Measurements from ENCODE around the gene FBN3. TPM values are rescaled to one million over a fixed set of nuclear protein-coding genes. Genes with fewer than 3 reads are reported as not detected.
"Not testable (repeated sequence)": the region's sequence is repeated elsewhere in the genome, so short reads cannot be mapped to it uniquely, and the experiment has no call there.

Gene FBN3
- total RNA-seq, 1 donor from 2014 or later = 0.63 TPM

DNA sequence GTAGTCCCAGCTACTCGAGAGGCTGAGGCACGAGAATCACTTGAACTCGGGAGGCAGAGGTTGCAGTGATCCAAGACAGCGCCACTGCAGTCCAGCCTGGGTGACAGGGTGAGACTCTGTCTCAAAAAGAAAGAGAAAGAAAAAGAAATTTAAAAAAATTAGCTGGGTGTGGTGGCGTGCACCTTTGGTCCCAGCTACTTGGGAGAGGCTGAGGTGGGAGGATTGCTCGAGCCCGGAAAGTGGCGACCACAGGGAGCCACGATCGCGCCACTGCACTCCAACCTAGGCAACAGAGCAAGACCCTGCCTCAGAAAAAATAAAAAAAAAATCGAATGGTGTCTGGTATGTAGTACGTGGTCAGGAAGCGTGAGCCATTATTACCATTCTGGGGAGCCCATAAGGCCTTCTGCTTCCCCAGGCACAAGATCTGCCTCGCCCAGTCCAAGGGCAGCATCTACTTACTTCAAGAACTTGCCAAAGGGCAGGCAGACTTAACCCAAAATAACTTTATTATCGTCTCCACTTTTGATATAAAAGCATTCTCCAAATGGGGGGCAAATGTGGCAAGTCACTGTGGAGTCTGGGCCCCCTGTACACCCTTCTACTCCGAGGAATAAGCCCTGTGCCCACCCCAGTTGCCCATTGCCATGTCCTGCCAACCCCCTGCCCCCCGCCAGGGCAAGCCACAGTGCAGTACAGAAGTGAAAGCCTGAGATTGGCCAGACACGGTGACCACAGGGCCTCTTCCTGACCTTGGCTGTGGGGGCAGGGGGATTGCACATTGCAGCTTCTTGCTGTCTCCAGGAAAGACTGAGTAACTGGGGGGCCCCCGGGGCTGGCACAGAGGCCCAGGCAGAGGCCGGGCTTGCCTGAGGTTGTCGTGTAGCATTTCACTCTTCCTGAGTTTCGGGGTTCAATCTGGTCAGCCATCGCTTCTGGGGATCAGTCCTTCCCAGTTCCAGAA lies 84.2 kb downstream of the FBN3 start:
- ATAC-seq = no peak
- no peak for DNase-seq (ENCODE audit: low spot score)

DNA sequence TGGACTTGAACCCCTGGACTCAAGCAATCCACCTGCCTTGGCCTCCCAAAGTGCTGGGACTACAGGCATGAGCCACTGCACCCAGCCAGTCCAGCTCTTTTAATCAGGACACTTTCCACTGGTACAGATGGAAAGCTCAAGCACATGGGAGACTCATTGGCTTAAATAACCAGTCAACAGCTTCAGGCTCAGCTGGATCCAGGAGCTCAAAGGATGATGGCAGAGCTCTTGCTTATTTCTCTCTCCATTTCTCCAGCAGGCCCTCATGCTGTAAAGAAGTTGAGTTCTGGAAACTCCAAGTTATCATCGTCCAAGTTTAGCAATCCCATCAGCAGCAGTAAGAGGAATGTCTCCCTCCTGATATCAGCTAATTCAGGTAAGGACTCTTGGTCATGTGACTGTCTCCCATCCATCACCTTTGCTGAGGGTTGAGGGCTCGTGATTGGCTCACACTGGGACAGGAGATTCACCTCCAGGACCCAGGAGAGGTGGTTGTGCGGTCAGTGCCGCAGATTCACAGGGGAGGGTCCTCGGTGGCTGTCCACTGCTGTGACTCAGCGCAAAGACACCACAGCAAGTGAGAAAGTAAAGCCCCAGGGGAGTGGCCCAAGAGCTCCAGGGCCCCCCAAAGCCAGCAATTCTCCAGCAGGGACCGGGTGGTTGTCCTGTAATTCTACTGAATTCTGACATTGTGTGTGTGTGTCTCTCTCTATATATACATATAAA lies 91.7 kb downstream of the FBN3 start:
- DNase-seq (ENCODE audit: low spot score) (no peak), ATAC-seq (no peak)

DNA sequence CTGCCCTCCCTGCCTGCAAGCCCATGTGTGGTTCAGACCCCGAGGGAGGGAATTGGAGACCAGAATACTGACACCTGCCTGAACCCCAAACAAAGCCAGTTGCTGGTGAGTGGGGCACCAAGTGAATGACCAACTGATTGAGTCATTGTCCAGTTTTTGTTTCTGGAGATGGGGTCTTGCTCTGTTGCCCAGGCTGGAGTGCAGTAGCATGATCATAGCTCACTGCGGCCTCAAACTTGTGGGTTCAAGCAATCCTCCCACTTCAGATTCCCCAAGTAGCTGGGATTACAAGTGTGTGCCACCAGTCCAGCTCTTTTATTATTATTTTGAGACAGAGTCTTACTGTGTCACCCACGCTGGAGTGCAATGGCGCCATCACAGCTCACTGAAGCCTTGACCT lies 92.9 kb downstream of the FBN3 start:
- ATAC-seq = no peak
- no peak for DNase-seq (ENCODE audit: low spot score)

DNA sequence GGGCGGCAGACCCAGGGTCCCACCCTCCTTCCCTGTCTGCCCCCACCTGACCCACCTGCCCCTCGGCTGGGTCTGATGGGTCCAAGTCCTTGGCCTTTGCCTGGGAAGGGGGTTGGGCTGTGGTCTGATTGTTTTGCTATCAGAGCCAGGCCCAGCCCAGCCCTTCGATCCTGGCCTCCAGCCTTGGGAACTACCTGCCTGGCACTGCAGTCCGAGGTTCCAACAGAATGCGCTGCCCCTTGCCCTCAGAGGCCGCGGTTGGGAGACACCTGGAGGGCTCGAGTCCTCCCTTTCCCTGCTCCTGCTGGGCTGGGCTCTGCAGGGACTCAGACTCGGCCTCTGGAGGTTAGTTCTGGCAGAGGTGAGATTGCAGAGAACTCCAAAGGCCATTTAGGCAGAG lies 95.2 kb downstream of the FBN3 start:
- DNase-seq (ENCODE audit: low spot score) = peak; percentile 82
- ATAC-seq = peak; percentile 89

DNA sequence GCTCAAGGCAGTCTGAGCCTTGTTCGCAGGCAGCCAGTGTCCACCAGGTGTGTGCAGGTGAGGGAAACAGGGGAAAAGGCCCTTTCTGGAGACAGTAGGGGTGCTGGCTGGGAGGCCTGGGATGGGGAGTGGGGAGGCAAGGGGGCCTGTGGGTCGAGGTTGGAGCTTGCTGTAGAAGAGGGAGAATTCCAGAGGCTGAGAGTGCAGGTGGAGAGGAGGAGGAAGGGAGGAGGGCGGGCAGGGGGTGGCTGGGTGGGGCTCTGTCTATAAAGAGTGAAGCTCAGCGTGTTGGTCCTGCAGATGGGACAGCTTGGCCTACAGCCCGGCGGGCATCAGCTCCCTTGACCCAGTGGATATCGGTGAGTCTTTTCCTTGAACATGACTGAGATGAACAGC lies 96.9 kb downstream of the FBN3 start, which contains the start of gene CCL25:
CCL25 (plus strand) TSS at position 297 of the 396 bp plus-strand sequence. CDS start 290 bp downstream, outside the sequence.
- no peak for ATAC-seq

DNA sequence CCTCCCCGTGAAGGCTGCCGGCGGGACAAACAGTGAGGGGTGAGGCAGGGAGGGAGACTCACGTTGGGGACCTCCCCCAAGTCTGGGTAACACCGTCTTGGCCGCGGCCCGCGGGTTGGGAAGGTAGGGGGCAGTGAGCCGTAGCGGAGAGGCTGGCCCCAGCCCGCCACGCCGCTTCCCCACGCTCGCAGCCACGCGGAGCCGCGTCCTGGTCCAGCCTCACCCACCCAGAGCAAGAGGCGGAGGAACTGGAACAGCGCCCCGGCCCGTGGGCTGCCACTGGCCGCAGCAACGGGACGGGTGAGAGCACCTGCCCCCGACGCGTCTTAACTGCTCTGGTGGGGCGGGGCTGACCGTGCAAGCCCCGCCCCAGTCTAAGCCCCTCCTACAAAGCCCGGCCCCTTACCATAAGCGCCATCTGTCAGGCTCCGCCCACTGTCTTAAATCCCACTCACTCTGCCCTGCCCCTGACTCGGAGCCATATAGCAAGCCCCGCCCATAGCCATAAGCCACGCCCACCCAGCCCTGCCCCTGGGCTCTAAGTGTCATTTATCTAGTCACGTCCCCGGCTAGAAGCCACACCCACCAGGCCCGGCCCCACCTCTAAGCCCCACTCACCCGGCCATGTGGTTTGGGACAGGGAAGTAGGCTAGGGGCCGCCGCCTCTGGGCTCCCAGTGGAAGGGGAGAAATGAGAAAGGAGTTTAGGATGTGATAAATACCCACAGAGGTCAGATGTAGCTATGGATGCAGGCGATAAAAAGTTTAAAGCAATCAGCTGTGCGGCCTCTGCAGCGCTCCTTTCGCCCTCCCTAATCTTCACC lies 98.9 kb downstream of the FBN3 start:
- DNase-seq (ENCODE audit: low spot score) (peak; percentile 75), ATAC-seq (peak; percentile 76)

More for the DNA sequence above, 96.9 kb downstream of the FBN3 start, which contains the start of gene CCL25:
- DNase-seq (ENCODE audit: low spot score) = no peak

DNA sequence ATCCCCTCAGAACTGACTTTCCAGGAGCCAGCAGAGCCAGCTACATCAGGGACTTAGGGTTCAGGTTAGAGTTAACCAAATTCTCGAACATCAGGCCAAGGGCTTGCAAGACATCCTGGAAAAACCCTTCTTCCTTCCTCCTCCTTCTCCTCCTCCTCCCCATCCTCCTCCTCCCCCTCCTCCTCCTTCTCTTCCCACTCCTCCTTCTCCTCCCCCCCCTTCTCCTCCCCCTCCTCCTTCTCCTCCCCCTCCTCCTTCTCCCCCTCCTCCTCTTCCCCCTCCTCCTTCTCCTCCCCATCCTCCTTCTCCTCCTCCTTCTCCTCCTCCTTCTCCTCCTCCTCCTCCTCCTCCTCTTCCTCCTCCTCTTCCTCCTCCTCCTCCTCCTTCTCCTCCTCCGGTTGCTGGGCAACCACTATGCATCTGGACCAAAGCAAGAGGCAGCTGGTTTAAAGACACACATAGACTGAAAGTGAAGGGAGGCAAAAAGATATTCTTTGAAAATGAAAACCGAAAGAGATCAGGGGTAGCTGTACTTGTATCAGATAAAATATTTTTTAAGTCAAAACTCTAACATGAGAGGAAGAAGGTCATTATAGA lies 102.7 kb downstream of the FBN3 start:
- ATAC-seq = no peak

DNA sequence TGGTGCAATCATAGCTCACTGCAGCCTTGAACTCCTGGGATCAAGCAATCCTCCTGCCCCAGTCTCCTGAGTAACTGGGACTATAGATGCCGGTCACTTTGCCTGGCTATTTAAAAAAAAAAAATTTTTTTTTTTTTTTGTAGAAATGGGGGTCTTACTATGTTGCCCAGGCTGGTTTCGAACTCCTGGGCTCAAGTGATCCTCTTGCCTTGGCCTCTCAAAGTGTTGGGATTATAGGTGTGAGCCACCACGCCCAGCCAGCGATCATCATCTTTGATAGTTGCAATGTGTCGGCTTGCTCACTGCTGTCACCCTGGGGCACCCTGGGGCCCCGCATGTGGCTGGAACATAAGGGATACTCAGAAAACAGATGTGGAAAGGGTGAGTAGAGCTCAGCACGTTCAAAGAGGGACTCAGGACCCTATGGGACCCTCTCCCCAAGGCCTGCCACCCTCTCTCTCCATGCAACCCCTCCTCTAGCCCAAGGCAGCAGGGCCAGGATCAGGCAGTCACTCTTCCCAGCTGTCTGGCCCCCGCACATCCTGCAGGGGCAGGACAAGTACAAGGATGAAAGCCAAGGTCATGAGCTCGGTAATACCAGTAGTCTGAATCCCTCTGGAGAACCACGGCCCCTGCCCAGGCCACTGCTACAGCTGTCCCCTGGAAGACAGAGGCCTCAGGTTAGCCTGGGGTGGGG lies 103.4 kb downstream of the FBN3 start:
- ATAC-seq = no peak
- DNase-seq (ENCODE audit: low spot score) = no peak

More for the DNA sequence above, 102.7 kb downstream of the FBN3 start:
- no peak for DNase-seq (ENCODE audit: low spot score)

DNA sequence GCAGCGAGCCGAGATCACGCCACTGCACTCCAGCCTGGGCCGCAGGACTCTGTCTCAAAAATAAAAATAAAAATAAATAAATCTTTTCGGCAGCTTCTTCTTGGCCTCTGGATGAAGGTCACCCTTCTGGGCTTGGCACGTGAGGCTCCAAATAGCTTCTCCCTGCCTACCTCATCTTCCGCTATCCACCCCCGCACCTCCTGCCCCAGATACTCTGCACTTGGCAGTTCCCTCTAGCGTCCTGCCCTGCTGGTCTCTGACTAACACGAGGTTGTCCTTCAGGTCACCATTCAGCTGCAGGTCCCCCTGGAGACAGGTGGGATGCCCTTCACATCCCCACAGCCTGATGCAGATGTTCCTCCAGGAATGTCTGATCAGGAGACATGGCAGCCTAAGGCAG lies 105.4 kb downstream of the FBN3 start:
- ATAC-seq = no peak
- DNase-seq (ENCODE audit: low spot score) = no peak

DNA sequence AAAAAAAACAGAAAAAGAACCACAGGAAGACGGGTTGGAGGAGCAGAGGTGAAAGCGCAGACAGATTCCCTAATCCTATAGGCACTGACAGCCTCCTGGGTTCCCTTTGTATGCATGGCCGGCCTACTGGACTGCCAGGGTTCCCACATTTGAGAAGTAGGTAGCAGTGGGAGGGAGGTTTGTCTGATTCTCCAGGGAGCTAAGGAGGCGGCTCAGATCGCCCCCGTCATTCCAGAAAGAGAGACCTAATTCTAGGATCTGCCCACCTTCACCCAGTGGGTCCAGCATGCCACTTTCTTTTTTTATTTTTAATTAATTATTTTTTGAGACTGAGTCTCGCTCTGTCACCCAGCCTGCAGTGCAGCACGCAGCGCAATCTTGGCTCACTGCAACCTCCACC lies 106.5 kb downstream of the FBN3 start:
- DNase-seq (ENCODE audit: low spot score) (no peak), ATAC-seq (no peak)

DNA sequence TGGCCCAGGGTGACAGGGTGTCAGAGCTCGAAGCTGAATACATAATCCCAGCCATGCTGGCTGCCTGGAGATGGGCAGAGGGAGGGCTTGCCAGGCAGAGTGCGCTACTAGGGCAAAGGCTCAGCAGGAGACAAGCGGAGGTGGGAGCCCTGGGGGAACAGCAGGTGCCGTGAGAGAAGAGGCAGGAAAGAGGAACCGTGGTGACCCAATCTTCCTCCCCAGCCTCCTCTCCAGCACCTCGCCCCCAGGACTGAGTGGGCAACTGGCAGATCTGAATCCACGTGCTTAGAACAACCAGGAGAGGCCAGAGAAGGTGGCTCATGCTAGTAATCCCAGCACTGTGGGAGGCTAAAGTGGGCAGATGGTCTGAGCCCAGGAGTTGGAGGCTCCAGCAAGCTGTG lies 107.9 kb downstream of the FBN3 start:
- DNase-seq (ENCODE audit: low spot score) = no peak
- ATAC-seq = no peak

DNA sequence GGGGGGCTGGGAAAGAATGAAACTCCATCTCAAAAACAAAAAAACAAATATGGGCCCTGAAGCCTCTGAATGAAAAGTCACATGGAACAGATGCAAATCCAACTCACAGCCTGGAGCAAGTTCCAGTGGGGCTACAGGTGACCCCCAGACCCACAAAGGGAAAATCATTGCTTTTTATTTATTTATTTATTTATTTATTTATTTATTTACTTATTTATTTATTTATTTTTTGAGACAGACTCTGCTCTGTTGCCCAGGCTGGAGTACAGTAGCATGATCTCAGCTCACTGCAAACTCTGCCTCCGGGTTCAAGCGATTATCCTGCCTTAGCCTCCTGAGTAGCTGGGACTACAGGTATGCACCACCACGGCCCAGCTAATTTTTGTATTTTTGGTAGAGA lies 110.2 kb downstream of the FBN3 start:
- no peak for DNase-seq (ENCODE audit: low spot score)
- no peak for ATAC-seq

DNA sequence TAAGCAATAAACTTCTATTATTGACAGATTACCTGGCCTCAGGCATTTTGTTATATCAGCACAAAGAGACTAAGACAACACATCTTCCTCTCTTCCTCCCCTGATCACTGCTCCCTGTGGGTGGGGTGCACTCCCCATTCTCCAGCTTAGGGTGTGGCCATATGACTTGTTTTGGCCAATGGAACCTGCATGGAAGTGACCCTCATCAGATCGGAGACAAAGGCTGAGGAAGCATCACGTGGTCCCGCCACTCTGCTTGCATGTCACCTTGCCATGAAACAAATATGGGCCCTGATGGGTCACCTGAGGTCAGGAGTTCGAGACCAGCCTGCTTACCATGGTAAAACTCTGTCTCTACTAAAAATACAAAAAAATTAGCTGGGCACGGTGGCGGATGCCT lies 110.6 kb downstream of the FBN3 start:
- no peak for ATAC-seq

DNA sequence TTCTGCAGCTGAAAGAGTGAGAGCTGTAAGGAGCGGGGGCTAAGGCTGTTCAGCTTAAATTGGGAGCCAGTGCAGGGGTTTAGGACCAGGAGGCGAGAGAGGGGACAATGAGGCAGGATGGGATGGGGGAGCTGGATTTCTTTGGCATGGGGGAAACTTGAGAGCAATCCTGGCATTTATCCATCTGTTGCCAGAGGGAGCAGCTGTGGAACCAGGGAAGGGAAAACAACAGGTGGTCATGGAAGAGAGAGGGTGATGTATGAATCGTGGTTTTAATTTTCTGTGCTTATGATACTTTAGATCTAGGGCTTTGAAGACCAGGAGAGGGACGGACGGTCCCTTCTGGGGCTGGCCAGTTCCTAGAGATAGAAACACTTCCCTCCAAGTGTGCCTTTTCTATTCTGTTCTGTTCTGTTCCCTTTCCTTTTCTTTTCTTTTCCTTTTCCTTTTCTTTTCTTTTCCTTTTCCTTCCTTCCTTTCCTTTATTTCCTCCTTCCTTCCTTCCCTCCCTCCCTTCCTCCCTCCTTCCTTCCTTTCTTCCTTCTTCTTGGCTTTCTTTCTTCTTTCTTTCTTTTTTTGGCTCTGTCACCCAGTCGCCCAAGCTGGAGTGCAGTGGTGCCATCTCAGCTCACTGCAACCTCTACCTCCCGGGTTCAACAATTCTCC lies 112.8 kb downstream of the FBN3 start:
- no peak for DNase-seq (ENCODE audit: low spot score)
- ATAC-seq = no peak

More for the DNA sequence above, 110.6 kb downstream of the FBN3 start:
- DNase-seq (ENCODE audit: low spot score) = no peak

DNA sequence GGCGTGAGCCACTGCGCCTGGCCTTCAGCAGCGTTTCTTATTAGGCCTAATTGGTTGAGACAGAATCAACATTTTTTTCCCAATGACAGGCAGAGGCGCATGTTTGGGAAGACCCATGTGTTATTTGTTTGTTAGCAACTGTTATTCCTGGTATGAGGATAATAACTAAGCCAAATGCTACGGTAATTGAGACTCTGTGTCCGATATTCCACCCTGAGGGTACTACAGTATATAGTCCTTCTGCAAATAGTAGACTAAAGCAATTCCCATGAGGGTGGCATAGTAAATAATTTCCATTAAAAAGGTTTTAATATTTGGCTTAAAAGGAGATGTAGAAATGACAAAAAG lies 115.2 kb downstream of the FBN3 start:
- ATAC-seq (no peak), DNase-seq (ENCODE audit: low spot score) (no peak)

DNA sequence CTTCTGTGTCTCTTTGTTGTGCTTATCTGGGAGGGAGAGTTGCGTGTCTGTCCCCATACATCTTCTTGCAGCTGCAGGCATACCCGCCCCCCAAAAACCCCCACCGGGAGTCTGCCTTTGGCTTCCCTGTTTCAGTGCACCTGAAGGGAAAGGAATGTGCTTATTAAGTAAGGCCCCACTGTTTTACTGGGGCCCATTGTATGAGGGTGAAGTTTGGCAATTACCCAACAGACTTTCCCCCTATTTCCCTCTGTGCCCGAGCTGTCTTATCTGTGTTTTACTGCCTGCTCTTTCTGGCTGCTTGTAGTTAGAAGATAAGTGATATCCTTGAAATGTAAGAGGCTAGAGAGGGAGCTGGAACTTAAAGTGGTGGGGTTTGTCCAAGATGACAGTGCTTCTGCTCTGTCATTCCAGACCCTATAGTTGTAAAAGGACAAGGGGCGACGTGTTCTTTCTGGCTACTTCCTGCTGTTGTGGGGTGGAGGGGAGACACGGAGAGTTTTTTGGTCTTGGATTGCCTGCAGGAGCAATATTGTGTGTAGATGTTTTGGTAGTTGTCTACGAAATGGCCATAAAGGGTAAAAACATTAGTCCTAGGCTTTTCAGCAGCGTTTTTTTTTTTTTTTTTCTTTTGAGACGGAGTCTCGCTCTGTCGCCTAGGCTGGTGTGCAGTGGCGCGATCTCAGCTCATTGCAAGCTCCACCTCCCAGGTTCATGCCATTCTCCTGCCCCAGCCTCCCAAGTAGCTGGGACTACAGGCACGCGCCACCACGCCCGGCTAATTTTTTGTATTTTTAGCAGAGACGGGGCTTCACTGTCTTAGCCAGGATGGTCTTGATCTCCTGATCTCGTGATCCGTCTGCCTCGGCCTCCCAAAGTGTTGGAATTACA lies 115.9 kb downstream of the FBN3 start:
- ATAC-seq; DNase-seq (ENCODE audit: low spot score): not testable (repeated sequence)

DNA sequence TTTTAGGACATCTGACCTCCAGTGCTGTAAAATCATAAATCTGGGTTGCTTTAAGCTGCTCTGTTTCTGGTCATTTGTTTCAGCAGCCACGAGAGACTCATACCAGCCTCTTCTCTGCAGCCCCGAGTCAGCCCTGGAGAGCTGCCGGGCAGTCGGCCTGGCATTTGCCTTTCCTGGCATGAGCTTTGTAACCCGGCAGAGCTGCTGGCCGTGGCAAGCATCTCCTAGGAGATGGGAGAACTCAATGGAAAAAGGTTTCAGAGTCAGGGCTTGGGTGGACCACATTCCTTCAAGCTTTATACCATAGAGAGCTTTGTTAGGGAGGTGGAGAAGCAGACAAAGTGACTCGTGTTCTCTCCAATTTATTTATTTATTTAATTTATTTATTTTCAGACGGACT lies 118.4 kb downstream of the FBN3 start:
- DNase-seq (ENCODE audit: low spot score) (no peak), ATAC-seq (no peak)

DNA sequence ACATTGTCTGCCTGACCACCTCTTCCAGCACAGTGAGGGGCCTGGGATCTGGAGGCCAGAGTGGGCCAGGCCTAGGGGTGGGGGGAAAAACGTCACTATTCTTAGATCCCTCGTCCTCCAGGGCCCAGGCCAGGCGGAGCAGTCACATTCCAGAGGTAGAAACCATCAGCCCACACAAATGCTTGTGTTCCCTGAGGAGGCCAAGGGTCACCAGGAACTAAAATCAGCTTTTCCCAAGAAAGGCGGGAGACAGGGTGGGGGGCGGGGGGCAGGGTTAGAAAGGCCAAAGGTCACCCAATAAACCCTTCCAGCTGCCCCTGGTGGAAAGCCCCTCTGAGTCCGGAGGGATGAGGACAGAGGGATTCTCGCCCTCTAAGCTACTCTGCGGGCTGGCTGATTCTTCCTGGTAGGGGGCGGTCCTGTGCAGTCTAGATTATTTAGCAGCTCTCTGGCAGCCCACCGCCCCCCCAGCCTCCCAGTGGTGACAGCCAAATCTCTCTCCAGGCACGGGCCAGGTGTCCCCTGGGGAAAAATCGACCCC lies 120.4 kb downstream of the FBN3 start:
- DNase-seq (ENCODE audit: low spot score) = no peak
- ATAC-seq = no peak
